ENCODE measurements around the gene IL1RAP.

IL1RAP gene

GRCh38 chr3:190580417-190580816, 66.5 kb downstream of the IL1RAP start:
- no peak for DNase-seq

- DNase-seq, result no peak
Measured at GRCh38 chr3:190581041-190581541, 67.2 kb downstream of the IL1RAP start.

- DNase-seq, result no peak
Measured at GRCh38 chr3:190582667-190583066, 68.8 kb downstream of the IL1RAP start.

- DNase-seq, result peak; percentile 85 to 93 (median 86)
Measured at GRCh38 chr3:190585805-190586630, 72.1 kb downstream of the IL1RAP start.

DNA sequence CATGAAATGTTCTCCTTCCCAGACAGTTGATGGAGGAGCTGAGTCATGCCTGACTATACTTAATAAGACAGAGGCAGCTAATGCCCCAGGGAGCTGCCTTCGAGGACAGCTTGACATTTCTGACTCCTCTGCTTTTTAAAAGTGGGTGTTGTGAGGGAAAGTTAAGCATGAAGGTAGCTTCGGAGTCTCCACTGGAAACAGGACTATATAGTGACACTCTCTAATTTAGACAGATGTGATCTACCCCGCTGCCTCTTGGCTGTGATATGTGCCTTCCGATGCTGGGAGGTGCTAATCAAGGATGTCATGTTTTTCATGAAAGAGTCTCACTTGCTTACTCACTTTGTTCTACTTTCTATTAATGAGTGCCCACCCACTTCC, 72.7 kb downstream of the IL1RAP start:
- DNase-seq, result peak; percentile 46 to 55 (median 48)

GRCh38 chr3:190588570-190588969, 74.7 kb downstream of the IL1RAP start:
- peak in 1 of 3 donors; percentile 15 for DNase-seq

DNA sequence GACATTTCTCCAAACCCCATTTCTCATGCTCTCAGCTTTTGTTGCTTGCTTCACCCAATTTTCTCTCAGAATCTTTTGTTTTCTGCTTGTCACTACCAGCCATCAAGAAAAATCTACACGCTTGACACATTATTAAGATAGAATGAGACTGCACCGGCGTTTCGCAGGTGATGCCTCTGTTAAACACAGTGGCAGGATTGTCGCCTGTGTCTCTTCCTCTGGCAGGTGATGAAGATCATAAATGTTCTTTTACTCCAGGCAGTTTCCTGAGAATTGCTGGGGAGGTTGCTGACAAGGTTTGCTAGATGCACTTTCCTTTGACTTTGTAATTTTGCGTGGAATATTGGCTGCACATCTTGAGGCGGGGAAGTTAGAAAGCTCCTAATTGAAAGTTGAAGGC, 75.4 kb downstream of the IL1RAP start:
- DNase-seq, result no peak

GRCh38 chr3:190591080-190591479, 77.2 kb downstream of the IL1RAP start:
- no peak for DNase-seq

DNA sequence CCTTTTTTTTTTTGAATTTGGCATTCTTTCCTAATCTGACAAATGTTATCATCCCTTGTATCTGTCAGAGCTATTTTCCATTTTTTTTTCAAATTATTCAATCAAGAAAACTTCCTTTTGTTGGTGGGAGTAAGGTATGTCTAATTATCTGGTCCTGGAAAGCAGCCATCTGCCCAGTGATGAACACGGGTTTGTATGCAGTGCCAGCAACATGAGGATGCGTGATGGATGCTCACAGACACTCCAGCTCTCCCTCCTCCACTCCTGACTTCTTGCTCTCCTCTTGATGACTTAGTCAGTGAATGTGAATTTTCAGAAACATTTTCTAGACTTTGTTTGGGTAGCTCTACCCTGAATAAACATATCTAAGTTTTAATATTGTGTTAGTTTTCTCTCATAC, 79.2 kb downstream of the IL1RAP start:
- no peak for DNase-seq

DNA sequence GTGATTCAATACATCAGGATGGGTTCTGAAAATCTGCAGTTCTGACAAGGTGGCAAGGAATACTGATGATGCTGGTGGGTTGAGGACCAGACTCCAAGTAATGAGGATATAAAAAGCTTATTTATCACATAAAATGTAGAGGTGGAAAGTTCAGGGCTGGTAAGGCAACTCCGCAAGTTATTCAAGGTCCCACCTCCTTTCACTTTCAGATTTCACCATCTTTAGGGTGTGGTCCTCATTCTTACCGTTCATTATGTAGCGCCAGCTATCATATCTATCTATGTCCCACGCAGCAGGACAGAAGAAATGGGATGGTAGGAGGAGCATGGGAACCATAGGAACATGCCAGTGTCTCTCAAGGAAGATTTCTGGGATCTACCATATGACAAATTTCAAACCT, 80.3 kb downstream of the IL1RAP start:
- no peak for DNase-seq

- DNase-seq, result no peak
Measured at GRCh38 chr3:190595179-190595795, 81.4 kb downstream of the IL1RAP start.

DNA sequence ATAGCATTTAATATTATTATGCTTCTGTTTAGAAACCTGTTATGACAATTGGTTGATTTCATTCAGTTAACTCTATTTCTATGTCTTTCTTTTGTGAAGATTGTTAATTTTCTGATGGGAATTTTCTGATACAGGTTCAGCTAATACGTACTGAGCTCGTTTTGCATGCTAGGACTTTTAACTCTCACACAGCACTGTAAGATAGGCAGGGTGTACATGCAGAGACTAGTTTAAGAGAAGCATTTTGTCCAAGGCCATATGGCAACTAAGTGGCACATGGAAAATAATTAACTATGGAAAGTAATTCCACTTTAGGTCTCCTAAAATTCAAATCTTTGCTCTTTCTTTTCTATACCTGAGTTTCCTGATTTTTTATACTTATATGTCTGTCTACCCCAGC, 81.9 kb downstream of the IL1RAP start:
- DNase-seq, result no peak

DNA sequence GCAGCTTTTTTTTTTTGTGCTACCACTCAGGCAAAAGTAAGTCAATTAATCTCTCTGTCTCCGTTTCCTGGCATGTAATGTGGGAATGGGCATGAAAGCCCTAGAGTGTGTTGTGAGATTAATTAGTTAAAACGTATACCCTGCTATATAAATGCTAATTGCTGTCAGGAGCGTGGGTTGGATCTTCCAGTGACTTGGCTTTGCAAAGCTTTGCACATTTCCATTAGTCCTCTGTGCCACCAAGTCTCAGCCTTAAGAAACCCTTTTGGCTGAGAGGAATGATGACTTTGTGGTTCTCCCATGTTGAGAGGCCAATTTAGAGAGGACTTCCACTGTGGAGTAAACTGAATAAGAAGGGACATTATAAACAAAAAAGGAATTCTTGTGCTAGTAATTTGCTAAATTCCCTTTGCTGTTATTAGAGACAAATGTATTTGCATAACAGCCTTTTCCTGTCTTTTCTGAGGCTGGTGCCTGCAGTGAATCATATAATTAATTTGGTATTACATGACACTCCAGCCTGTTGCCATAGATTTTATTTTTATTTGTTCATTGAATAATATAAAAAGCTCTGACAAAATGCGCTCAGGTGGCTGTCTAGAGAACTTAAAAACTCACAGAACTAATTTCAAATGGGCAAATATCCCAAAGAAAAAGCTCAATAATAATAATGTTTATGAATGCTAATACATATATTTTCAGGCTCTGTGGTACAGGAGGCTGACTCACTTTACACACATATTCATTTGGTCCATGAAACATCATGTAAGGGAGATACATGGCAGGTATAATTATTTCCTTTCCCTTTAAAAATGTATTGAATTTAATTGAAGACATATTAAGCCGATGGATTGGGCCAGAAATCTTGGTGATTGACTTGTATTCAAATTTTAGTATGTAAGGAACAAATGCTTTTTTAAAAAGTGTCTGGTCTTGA, 82.7 kb downstream of the IL1RAP start:
- no peak for DNase-seq

GRCh38 chr3:190597291-190597690, 83.4 kb downstream of the IL1RAP start:
- no peak for DNase-seq

- no peak for DNase-seq
Measured at GRCh38 chr3:190601622-190602021, 87.7 kb downstream of the IL1RAP start.

DNA sequence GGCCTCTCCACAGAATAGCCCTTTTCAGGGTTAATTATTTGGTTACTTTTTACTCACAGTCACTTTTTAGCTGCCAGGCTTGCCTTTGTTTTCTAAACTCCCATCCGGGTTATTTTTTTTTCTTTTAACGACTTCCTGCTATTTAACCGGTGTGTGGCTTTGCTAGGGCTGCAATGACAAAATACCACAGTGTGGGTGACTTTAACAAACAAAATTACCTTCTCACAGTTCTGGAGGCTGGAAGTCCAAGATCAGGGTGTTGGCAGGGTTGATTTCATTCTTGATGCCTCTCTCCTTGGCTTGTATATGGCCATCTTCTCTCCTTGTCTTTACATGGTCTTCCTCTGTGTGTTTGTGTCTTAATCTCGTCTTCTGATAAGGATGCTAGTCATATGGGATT, 91.5 kb downstream of the IL1RAP start:
- DNase-seq, result no peak

DNA sequence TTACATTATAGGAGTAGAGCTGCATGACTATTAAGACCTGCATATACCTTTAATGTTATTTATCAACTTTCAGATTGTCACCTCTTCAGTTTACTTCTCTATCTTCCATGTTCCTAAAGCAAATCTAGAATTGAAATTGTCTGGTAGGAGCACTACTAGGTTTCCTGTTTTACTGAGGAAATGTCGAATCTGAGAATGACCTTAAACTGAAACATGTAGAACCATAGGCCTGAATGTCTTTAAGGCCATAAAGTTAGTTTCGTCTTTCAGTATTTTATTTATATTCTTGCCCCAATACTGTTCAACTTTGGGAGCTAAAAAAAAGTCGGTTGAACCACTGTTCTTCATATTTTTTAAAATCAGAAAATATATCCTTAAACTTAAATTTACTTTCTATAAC, 92.7 kb downstream of the IL1RAP start:
- no peak for DNase-seq

GRCh38 chr3:190607021-190607420, 93.1 kb downstream of the IL1RAP start:
- DNase-seq, result no peak

- DNase-seq, result peak in 1 of 3 donors; percentile 14
Measured at GRCh38 chr3:190608850-190609589, 95.1 kb downstream of the IL1RAP start.

DNA sequence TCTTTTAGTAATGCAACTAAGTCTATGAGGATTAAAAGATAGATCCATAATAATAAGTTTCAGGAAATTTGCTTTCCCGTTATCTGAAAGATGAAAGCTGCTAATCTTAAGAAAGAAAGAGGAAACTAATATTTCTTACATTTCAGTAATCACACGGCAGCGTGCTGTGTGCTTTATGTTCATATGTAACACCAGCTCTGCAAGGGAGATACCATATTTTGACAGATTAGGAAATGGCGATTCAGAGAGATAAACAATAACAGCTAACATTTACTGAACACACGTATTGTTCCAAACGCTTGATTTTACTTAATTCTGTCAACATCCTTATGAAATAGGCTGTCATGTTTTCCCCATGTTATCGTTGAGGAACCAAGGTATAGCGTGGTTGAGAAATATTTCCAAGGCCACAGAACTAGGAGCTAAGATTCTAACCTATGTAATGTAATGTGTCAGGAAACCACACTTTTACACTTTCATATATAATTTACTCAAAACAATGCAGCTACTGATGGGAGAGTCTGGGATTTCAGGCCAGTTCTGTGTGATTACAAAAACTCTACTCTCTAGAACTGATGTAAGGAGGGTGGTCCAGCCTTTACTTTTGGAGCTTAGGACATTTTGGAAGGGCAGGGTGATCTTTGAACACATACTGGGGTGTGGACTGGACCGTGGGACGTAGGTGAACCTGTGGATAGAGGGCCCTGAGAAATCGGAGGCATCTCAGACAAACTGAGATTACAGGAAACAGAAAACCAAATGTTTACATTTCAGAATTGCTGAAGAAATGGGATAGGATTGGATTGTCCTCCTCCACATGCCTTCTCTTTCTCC, 100.6 kb downstream of the IL1RAP start:
- DNase-seq, result no peak

GRCh38 chr3:190615060-190615384, 101.1 kb downstream of the IL1RAP start:
- DNase-seq, result no peak

DNA sequence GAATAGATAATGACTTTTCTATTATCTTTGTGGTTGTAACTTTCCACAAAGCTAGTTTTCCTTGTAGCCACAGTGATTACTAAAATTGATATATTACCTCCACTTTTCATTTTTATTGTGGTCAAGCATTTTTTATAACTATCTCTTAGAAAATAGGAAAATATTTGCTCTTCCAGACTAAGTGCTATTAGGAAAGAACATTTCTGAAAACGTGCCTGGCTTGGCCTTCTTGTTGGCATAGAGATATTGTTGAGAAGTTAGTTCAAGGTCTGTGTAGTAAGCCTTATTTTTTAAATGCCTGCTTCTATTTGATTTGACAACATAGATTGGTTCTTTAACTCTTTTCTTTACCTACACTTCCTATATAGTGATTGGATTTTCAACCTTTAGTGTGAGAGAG, 101.7 kb downstream of the IL1RAP start:
- DNase-seq, result no peak

Measured in suppressor macrophage treated with lipopolysaccharide for 1 hour (primary cell).